OCI-LY3 (cell line): ENCODE measurements around the gene HK2.
A peak's percentile ranks its signal among the peaks of the same experiment; 100 is the strongest.

Experiments
- H2AFZ ChIP-seq: fragments of 200-600, 300-600 bp; shearing (Covaris generic); 2 replicates; pipeline ENCODE4 v1.6.0; 2014; ENCODE audit warnings: antibody characterized with exemption, low read depth, low read length
- H3K27ac ChIP-seq: fragments of 200-600, 300-600 bp; sonication (generic); 2 replicates; pipeline ENCODE4 v1.5.1; 2014; ENCODE audit warnings: mild to moderate bottlenecking, low read length, moderate library complexity, mixed read lengths
- H3K27me3 ChIP-seq: fragments of 200-600, 300-600 bp; sonication (generic); 2 replicates; pipeline ENCODE4 v1.6.1; 2014; ENCODE audit warnings: low read depth, low read length, mixed read lengths
- H3K36me3 ChIP-seq: fragments of 200-600, 300-600 bp; sonication (generic); replicated peaks from 2 replicates; pipeline ENCODE3; 2014; ENCODE audit warnings: low read depth, low read length, mixed read lengths
- H3K4me1 ChIP-seq: fragments of 300-600, 200-600 bp; sonication (generic); 2 replicates; pipeline ENCODE4 v1.6.1; 2014; ENCODE audit warnings: low read length, mixed read lengths
- H3K4me2 ChIP-seq: fragments of 200-600, 300-600 bp; sonication (generic); 2 replicates; pipeline ENCODE4 v1.6.1; 2014; ENCODE audit warnings: low read length, mixed read lengths
- H3K4me3 ChIP-seq: fragments of 300-600, 200-600 bp; sonication (generic); 2 replicates; pipeline ENCODE4 v1.5.1; 2014; ENCODE audit warnings: antibody characterized with exemption, mild to moderate bottlenecking, low read length, moderate library complexity
- H3K79me2 ChIP-seq: fragments of 300-600, 200-600 bp; shearing (Covaris generic); 2 replicates; pipeline ENCODE4 v1.6.1; 2014; ENCODE audit warnings: mild to moderate bottlenecking, low read length, mixed read lengths
- H3K9ac ChIP-seq: fragments of 300-600, 200-600 bp; shearing (Covaris generic); 2 replicates; pipeline ENCODE4 v1.6.0; 2014; ENCODE audit warnings: mild to moderate bottlenecking, low read length, moderate library complexity
- H3K9me3 ChIP-seq: fragments of 200-600, 300-600 bp; shearing (Covaris generic); 2 replicates; pipeline ENCODE4 v1.6.1; 2014; ENCODE audit warnings: low read length, mixed read lengths; ENCODE audit not compliant: insufficient read depth
- H4K20me1 ChIP-seq: fragments of 200-600, 300-600 bp; sonication (generic); 2 replicates; pipeline ENCODE4 v1.6.1; 2016; ENCODE audit warnings: low read length, mixed read lengths; ENCODE audit not compliant: insufficient read depth
- EZH2phosphoT487 ChIP-seq: fragments of 200-600 bp; shearing (Covaris generic); IDR thresholded peaks from 2 replicates; pipeline ENCODE4 v1.6.1; 2018; ENCODE audit warnings: antibody characterized with exemption, mixed run types, low read depth
- TF ChIP-seq, protein P1 (sequence below): fragments of 200-600, 300-600 bp; sonication (generic); IDR thresholded peaks from 2 replicates; pipeline ENCODE4 v1.5.1; 2014; ENCODE audit warnings: antibody characterized with exemption, low read length, low read depth

Gene HK2

DNA sequence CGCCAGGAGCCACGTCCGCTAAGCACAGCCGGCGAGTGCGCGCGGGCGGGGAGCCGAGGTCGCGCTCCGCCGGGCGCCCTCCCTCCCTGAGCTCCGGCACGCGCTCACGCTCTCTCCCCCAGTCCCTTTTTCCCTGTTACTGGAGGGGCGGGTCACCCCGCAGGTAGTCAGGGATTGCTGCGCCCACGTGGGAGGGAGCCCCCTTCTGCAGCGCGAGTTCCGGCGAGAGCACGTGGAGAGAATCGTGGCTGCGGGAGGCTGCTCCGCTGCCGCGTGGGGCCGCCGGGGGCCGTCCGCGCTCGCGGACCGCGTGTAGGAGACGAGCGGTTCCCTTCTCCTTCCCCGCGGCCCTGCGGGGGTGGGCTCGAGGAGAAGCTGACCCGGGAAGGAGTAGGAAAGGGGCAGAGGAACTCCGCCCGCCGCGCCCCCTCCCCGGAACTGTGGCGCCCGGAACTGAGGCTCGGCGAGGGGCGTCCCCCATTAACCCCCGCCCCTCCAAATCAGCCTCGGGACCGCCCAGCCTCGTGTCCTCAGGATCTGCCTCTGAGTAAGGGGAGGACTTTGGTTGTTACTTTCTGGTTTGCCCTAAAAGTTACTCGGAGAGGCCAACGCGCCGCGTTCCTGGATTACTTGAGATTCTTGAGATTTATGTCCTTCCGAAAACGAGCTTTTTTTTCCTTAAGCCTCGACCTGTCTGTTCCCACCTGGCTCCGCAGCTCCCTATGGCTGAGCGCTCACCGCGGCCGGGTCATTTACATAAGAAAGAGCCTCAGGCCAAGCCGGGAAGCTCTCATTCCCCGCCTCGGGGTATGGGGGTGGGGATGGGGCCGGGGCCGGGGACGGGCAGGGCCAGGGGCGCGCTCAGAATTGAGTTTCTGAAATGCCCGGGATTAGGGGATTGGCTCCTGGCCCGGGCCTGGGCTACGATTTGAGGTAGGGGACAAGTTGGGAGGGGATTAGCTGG is 1.1 kb downstream of the HK2 start:
- Histone ChIP-seq H3K27ac (peak overlapping the region; percentile 64), H3K9me3 (no peaks in the 10 kb centered on the region), H3K4me2 (peak overlapping the region; percentile 89), H3K9ac (peak overlapping the region; percentile 84), H4K20me1 (peaks cover 41% of the 10 kb centered on the region), H2AFZ (peak overlapping the region; percentile 33; the same call in 1 of the 2 replicates), H3K4me1 (peaks cover 28% of the 10 kb centered on the region), H3K27me3 (no peaks in the 10 kb centered on the region), H3K36me3 (peaks cover 13% of the 10 kb centered on the region), H3K79me2 (peaks cover 62% of the 10 kb centered on the region), H3K4me3 (peak overlapping the region; percentile 88)
- TF ChIP-seq, protein P1, sequence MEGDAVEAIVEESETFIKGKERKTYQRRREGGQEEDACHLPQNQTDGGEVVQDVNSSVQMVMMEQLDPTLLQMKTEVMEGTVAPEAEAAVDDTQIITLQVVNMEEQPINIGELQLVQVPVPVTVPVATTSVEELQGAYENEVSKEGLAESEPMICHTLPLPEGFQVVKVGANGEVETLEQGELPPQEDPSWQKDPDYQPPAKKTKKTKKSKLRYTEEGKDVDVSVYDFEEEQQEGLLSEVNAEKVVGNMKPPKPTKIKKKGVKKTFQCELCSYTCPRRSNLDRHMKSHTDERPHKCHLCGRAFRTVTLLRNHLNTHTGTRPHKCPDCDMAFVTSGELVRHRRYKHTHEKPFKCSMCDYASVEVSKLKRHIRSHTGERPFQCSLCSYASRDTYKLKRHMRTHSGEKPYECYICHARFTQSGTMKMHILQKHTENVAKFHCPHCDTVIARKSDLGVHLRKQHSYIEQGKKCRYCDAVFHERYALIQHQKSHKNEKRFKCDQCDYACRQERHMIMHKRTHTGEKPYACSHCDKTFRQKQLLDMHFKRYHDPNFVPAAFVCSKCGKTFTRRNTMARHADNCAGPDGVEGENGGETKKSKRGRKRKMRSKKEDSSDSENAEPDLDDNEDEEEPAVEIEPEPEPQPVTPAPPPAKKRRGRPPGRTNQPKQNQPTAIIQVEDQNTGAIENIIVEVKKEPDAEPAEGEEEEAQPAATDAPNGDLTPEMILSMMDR: no peak
- no peak for TF ChIP-seq EZH2phosphoT487

DNA sequence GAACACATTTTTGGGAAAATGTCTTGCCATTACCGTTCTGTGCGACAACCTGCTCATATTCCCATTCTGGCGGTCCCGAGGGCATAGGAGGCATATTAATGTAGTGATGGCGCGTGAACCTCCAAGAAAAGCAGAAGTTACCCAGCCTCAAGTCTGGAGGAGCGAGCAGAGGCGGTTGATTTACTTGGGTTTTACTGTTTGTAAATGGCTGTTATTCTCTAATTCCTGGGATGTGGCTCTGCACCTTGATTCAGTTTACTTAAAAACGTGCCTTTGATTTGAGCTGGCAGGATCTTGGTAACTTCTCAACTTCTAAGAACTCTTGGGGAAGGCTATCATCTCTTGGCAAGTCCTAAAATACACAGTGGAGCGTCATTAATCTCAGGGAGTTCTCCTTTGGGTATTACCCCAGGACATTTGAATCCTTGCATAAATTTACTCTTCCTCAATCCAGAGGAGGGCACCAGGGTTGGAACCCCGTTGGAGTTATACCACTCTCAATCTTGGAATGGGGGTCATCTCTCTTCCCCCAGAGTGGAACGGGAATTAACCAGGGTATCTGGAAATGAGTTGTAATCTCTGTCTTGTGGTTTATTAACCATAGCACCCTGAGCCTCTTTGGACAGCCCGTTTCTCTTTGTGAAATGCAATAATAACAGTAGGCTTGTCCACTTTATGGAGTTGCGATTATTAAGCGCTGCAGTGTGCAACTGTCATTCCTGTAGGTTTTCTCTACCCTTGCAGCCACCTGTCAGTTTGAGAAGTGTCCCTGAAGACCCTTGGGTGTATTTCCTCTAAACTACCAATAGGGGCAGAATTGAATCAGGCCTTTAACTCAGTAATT is 2.1 kb downstream of the HK2 start:
- H3K4me1 ChIP-seq: peaks cover 28% of the 10 kb centered on the region
- no peaks in the 10 kb centered on the region for H3K9me3 ChIP-seq
- H2AFZ ChIP-seq: no peak overlapping the region
- peaks cover 49% of the 10 kb centered on the region for H4K20me1 ChIP-seq
- H3K27me3 ChIP-seq: no peaks in the 10 kb centered on the region
- peak overlapping the region; percentile 89 for H3K4me2 ChIP-seq
- peak overlapping the region; percentile 64 for H3K27ac ChIP-seq
- H3K36me3 ChIP-seq: peaks cover 16% of the 10 kb centered on the region
- H3K4me3 ChIP-seq: peak overlapping the region; percentile 88
- H3K79me2 ChIP-seq: peaks cover 71% of the 10 kb centered on the region
- no peak for TF ChIP-seq EZH2phosphoT487
- TF ChIP-seq, protein P1: peak; percentile 57
- peak overlapping the region; percentile 84 for H3K9ac ChIP-seq

DNA sequence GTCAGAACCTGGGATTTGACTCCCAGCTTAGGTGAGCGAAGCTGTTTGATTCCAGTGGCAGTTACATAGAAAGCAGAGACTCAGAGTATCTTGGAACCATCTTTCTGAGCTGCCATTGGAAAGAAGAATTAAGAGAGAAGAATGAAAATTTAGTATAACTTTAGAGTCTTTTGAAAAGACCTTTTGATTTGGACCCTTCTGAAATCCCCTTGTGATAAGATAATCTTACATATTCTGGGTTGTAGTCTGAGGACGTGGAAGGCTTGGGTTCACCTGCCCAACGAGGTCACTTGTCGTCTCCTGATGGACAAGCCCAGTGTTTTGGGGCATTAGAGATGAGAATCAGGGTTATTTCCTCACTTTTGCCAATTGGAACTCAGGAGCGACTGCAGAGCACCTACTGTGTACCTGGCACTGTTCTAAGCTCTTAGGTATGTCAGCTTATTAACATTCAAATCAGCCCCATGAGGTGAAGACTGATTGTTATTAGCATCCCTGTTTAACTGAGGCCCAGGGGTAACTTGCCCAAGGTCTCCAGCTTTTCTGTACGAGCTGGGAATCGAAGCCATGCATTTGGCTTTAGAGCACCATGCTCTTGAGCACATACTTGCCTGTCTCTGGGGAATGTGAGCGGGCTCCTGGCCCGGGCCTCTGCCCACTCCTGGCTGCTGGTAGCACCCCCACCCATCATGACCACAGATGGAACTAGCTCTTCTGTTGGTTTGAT is 2.9 kb downstream of the HK2 start:
- no peak for TF ChIP-seq EZH2phosphoT487
- TF ChIP-seq, protein P1: no peak
- no peak overlapping the region for H2AFZ ChIP-seq
- peak overlapping the region; percentile 88 for H3K4me3 ChIP-seq
- H3K79me2 ChIP-seq: peaks cover 79% of the 10 kb centered on the region
- no peak overlapping the region for H3K9ac ChIP-seq
- no peaks in the 10 kb centered on the region for H3K9me3 ChIP-seq
- peaks cover 28% of the 10 kb centered on the region for H3K4me1 ChIP-seq
- H3K27me3 ChIP-seq: no peaks in the 10 kb centered on the region
- H4K20me1 ChIP-seq: peaks cover 57% of the 10 kb centered on the region
- H3K4me2 ChIP-seq: peak overlapping the region; percentile 89
- H3K27ac ChIP-seq: no peak overlapping the region
- H3K36me3 ChIP-seq: peaks cover 18% of the 10 kb centered on the region
